Body of pancreas (tissue), 4 donors: ENCODE results near the gene PCGF5. TPM values are rescaled to one million over a fixed set of nuclear protein-coding genes. Genes with fewer than 3 reads are reported as not detected.

Experiments
- ATAC-seq: fragments of 150-250 bp; one replicate; pipeline ENCODE4 v1.9.1; 2016
- DNase-seq, 4 donors: peaks; one replicate each; pipeline ENCODE4 v3.0.0-alpha.2; 2019
- H3K27ac ChIP-seq, 4 donors: fragments of 200-600 bp; sonication (generic); 1 replicate in 3 of 4; 2 replicates in 1 of 4; pipeline versions ENCODE4 v1.5.1 to v1.6.1; 2016 to 2019; ENCODE audit warnings: mild to moderate bottlenecking in 1 of 4, mixed read lengths in 1 of 4, moderate library complexity in 1 of 4
- H3K27me3 ChIP-seq, 2 donors: fragments of 200-600 bp; sonication (generic); one replicate each; pipeline ENCODE4 v1.6.0; 2016; ENCODE audit warnings: mild to moderate bottlenecking in 1 of 2
- H3K36me3 ChIP-seq, 2 donors: fragments of 200-600 bp; sonication (generic); replicated peaks in 1 of 2; 2 replicates each; pipeline ENCODE4 v1.5.1; 2016; ENCODE audit warnings: low read depth in 2 of 2; ENCODE audit not compliant: insufficient read depth in 1 of 2
- H3K4me1 ChIP-seq: fragments of 200-600 bp; sonication (generic); one replicate; pipeline ENCODE4 v1.6.0; 2016
- H3K4me3 ChIP-seq, 2 donors: fragments of 200-600 bp; sonication (generic); 1 replicate in 1 of 2; 2 replicates in 1 of 2; pipeline ENCODE4 v1.5.1; 2016 to 2019
- H3K9me3 ChIP-seq, 3 donors: fragments of 200-600 bp; sonication (generic); 1 replicate in 2 of 3; 2 replicates in 1 of 3; pipeline ENCODE4 v1.5.1; 2016
- POLR2A ChIP-seq, 3 donors: fragments of 450-650 bp; IDR thresholded peaks; one replicate each; pipeline ENCODE4 v1.6.1; 2016; ENCODE audit warnings: antibody characterized with exemption in 3 of 3, mild to moderate bottlenecking in 2 of 3
- WGBS, 2 donors: methylation state at CpG; one replicate each; pipeline ENCODE4 v1.1.5; 2017; 5-methylcytosine and 5-hydroxymethylcytosine counted together
- intact Hi-C: fragments of 100-400 bp; cut with DNase I; formaldehyde crosslinking; loops from one replicate; pipeline ENCODE4 v1.15.1; 2023
- total RNA-seq, 2 donors: library from RNA; depleted of rRNA; stranded (reverse); fragments of >200 nt; gene quantifications; one replicate each; pipeline ENCODE4 v1.1.0, GENCODE V29; 2016
- TF ChIP-seq, protein P1 (sequence below), 7 experiments: fragments of 450-650 bp in 4 of 7; fragments of 200-600 bp in 3 of 7; sonication (generic) in 3 of 7; IDR thresholded peaks; one replicate each; pipeline ENCODE4 v1.5.1; 2016 to 2019; ENCODE audit warnings: antibody characterized with exemption in 7 of 7

PCGF5 gene
- total RNA-seq, 2 donors from 2014 or later, result 25.7 to 33.3 TPM

DNA sequence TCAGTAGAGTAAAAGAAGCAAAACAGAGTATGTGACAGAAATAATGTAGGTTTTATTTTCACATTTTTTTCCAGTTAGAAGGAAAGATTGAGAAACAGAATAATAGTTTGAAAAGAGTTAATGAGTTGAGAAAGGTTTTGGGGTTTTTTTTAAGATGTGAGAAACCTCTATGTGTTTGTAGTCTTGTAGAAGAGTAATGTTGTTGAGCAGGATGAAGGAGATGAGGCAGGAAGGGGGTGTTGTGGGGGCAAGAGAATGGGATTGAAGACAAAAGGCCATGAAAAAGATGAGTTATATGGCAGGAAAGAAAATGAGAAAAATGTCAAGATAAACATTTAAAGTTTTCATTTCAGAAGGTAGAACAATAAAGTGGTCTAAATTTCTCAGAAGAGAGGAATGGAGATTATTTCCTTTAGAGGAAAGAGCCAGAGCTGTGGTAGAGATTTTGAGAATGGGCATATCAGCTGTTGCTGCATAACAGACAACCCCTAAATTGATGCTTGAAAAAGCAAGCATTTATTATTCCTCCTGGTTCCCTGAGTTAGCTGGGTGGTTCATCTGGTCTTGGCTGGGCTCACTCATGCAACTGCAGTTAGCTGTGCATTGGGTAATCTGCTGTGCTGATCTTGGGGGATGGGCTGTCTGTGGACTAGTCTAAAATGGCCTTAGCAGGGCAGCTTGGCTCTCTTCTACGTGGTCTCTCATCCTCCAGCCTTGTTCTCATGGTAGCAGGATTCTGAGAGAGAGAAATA, 27.1 kb downstream of the PCGF5 start:
- DNase-seq (peak in 1 of 4 donors; percentile 10), ATAC-seq (no peak)
- H3K4me3 ChIP-seq, result no peak overlapping the region
- intact Hi-C loops, result loop anchor here (10.0 kb wide), 2 partner anchors 243 to 333 kb away; no protein-coding TSS in a partner anchor
- H3K4me1 ChIP-seq, result no peaks in the 10 kb centered on the region
- WGBS, 2 donors, result 56 to 65% methylated on average over 1 of the region's 1 CpG
- H3K27ac ChIP-seq, result no peak overlapping the region
- no peaks in the 10 kb centered on the region for H3K27me3 ChIP-seq
- H3K36me3 ChIP-seq, result no peaks in the 10 kb centered on the region
- H3K9me3 ChIP-seq, result no peaks in the 10 kb centered on the region
- TF ChIP-seq, protein P1, sequence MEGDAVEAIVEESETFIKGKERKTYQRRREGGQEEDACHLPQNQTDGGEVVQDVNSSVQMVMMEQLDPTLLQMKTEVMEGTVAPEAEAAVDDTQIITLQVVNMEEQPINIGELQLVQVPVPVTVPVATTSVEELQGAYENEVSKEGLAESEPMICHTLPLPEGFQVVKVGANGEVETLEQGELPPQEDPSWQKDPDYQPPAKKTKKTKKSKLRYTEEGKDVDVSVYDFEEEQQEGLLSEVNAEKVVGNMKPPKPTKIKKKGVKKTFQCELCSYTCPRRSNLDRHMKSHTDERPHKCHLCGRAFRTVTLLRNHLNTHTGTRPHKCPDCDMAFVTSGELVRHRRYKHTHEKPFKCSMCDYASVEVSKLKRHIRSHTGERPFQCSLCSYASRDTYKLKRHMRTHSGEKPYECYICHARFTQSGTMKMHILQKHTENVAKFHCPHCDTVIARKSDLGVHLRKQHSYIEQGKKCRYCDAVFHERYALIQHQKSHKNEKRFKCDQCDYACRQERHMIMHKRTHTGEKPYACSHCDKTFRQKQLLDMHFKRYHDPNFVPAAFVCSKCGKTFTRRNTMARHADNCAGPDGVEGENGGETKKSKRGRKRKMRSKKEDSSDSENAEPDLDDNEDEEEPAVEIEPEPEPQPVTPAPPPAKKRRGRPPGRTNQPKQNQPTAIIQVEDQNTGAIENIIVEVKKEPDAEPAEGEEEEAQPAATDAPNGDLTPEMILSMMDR (IDR thresholded peaks at IDR 0.05), result no peak
- TF ChIP-seq POLR2A (IDR thresholded peaks at IDR 0.05), result no peak

DNA sequence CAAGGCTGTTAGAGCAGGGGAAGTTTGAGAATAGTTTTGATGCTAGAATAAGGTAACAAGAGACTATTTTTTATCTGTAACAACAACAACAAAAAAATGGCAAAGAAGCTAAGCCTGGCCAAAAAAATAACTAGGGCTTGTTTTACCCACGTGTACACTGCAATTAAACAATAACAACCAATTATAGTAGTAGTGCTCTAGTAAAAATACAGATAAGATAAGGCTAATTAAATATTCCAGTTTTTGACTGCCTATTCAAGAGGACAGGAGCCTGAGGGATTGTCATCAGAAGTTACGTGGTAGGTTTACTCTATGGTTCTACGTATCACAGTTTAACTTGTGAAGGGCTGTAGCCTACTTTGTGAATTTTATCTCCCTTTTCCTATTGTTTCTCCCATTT, 29.2 kb downstream of the PCGF5 start:
- ATAC-seq (no peak), DNase-seq (no peak)

DNA sequence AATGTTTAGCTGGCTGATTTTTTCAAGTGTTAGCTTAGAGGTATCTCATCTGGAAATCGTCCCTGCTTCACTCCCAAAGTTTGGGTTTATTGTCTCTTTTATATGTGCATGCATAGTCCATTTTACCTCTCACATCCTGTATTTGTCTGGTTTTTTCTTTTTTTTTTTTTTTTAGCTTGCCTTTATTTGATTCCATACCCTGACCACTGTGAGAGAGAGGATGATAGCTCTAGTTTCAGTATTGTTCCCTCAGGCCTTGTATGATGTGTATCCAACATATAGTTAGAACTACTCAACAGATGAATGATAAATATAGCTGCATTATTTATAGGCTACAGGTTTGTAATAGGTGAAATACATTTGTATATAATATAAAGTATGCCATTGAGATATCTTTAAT, 29.9 kb downstream of the PCGF5 start:
- Histone ChIP-seq H3K36me3 (peaks cover 0 to 16% of the 10 kb centered on the region in 2 donors), H3K27me3 (no peaks in the 10 kb centered on the region), H3K4me3 (no peak overlapping the region), H3K4me1 (no peaks in the 10 kb centered on the region), H3K27ac (no peak overlapping the region), H3K9me3 (no peaks in the 10 kb centered on the region)
- intact Hi-C loops, result no loop called here
- DNase-seq (no peak), ATAC-seq (no peak)
- TF ChIP-seq, protein P1 (IDR thresholded peaks at IDR 0.05), result no peak
- TF ChIP-seq POLR2A (IDR thresholded peaks at IDR 0.05), result no peak
- 67 to 68% methylated on average over 1 of the region's 1 CpG for WGBS, 2 donors

More for the DNA sequence above, 29.2 kb downstream of the PCGF5 start:
- Histone ChIP-seq H3K9me3 (no peaks in the 10 kb centered on the region), H3K27me3 (no peaks in the 10 kb centered on the region), H3K36me3 (peaks cover 0 to 10% of the 10 kb centered on the region in 2 donors), H3K27ac (no peak overlapping the region), H3K4me1 (no peaks in the 10 kb centered on the region), H3K4me3 (no peak overlapping the region)
- TF ChIP-seq, protein P1 (IDR thresholded peaks at IDR 0.05), result no peak
- no peak for TF ChIP-seq POLR2A (IDR thresholded peaks at IDR 0.05)
- intact Hi-C loops, result loop anchor here (10.0 kb wide), 2 partner anchors 245 to 335 kb away; no protein-coding TSS in a partner anchor
- 54 to 60% methylated on average over 3 of the region's 3 CpGs for WGBS, 2 donors

DNA sequence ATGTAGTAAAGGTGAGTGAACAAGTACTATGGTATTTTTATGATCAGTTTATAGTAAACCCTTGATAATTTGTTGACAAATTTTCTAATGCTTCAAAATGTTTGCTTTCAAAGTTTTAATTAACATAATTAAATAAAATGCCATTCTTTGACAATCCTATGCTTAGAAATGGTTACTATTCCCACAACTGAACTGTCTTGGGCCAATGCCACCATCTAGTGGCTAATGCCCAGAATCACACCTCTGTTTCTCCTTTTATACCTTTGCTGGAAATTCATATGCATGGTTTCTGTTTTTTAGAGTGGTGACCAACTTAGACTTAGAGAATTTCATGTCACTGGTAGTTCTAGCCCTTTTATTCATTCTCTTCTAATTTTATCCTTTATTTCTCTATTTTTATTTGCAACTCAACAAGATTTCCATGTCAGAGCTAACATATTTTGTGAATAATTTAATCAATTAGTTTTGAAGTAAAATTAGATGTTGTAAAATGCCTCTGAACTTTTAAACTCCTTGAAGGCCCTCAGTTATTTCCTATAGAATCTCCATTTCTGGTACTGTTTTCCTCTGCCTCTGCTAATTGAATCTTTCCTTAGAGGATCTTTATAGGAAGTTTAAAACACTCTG, 31.1 kb downstream of the PCGF5 start:
- H3K36me3 ChIP-seq, result peaks cover 0 to 16% of the 10 kb centered on the region in 2 donors
- intact Hi-C loops, result no loop called here
- H3K27me3 ChIP-seq, result no peaks in the 10 kb centered on the region
- DNase-seq (peak; percentile 58 to 71 (median 61)), ATAC-seq (peak; percentile 71)
- H3K9me3 ChIP-seq, result no peaks in the 10 kb centered on the region
- TF ChIP-seq POLR2A (IDR thresholded peaks at IDR 0.05), result no peak
- TF ChIP-seq, protein P1 (IDR thresholded peaks at IDR 0.05), result peak; percentile 74 to 96 (median 93)
- H3K27ac ChIP-seq, result no peak overlapping the region
- H3K4me1 ChIP-seq, result no peaks in the 10 kb centered on the region
- H3K4me3 ChIP-seq, result no peak overlapping the region
